T1000 (cell line): ENCODE measurements around the gene GLCE.
"Not testable (repeated sequence)": the region's sequence is repeated elsewhere in the genome, so short reads cannot be mapped to it uniquely, and the experiment has no call there.

Experiments used
- DNase-seq: peaks from one replicate; lab custom pipeline; 2025; ENCODE audit warnings: mixed read lengths; lab: John Stamatoyannopoulos, UW

The GLCE gene

DNA sequence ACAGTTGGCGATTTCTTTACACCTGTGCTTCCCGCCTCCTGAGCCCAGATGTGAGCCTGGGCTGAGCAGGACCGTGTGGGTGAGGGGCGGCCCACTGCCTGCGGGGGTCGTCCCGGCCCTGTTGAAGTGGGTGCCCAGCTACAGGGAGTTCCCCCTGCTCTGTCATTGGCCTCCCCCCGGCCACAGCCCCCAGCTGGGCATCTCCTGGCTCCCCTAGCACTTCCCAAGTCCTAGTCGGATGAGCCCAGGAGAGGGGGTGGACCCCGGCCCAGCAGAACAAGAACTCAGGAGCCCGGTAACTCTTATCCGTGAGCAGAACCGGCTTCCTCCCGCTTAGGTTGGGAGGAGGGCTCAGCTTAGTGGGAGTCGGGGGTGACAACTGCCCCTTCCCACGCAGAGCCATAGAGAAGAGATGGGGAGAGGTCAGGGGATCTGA lies 139.0 kb downstream of the GLCE start:
- DNase-seq = no peak

- no peak for DNase-seq
These were observed 139.6 kb downstream of the GLCE start for GRCh38 chr15:69299943-69300588.

- not testable (repeated sequence) for DNase-seq
These were observed 140.7 kb downstream of the GLCE start for GRCh38 chr15:69301101-69301500.

DNA sequence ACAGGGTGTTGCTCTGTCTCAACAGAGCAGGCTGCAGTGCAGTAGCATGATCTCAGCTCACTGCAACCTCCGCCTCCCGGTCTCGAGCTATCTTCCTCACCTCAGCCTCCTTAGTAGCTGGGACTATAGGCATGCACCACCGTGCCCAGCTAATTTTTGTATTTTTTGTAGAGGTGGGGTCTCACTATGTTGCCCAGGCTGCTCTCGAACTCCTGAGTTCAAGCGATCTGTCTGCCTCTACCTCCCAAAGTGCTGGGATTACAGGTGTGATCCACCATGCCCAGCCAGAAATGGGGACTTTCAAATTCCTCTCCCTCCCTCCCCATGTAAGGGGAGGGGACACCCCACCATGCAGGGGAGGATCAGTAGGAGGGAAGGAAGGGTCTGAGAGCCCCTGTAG lies 141.7 kb downstream of the GLCE start:
- not testable (repeated sequence) for DNase-seq

DNA sequence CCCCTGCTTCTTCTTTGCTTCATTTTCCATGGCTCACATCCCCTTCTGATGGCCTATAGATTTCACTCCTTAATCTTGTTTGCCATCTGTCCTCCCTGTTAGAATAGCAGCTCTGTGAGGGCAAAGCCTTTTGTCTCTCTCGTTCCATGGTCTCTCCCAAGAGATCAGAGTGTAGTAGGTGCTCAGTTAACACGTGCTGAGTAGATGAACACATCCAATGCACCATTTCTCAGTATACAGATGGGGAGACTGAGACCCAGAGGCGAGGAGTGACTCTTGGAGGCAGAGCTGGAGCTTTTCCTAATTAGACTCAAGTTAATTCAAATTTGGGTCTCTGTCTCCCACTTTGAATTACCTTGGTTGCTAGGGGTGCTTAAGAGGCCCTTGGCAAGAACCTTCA lies 142.5 kb downstream of the GLCE start:
- DNase-seq = no peak

DNA sequence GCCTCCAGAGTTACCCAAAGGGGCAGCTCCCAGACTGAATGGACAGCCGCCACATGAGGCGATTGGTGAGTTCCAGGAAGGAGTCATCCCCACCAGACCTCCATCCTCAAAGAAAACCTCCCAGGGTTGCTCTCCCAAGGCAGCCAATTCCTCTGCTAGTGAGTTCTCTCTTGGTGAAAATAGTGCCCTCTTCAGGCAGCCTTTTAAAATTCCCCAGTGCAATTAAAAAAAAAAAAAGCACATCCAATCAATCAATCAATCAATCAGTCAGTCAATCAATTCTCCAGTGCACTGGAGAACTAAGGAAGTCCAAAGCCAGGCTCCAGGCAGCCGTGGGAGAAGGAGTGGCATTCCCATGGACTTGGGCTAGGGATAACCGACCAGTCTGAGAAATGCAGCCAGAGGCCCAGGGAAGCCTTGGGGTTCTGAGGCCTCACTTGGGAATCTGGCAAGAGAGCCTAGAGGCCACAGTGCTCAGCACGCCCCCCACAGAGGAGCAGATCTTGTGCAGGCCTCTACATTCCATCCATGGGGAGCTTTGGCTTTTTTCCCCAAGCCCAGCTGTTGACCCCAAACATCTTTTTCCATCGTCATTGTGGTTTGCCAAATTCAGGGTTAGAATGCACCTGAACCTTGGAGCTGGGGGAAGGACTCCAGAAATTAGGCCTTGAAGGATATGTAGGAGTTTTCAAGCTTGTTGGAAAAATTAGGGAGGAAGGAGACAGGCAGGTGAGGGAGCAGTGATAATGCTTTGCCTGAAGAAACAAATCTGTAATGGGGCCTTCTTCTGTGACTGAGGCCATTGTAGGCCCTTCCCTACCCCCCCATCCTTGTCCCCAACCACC lies 143.1 kb downstream of the GLCE start:
- DNase-seq = no peak

- peak; percentile 27 for DNase-seq
These were observed 143.7 kb downstream of the GLCE start for GRCh38 chr15:69304182-69304545.

DNA sequence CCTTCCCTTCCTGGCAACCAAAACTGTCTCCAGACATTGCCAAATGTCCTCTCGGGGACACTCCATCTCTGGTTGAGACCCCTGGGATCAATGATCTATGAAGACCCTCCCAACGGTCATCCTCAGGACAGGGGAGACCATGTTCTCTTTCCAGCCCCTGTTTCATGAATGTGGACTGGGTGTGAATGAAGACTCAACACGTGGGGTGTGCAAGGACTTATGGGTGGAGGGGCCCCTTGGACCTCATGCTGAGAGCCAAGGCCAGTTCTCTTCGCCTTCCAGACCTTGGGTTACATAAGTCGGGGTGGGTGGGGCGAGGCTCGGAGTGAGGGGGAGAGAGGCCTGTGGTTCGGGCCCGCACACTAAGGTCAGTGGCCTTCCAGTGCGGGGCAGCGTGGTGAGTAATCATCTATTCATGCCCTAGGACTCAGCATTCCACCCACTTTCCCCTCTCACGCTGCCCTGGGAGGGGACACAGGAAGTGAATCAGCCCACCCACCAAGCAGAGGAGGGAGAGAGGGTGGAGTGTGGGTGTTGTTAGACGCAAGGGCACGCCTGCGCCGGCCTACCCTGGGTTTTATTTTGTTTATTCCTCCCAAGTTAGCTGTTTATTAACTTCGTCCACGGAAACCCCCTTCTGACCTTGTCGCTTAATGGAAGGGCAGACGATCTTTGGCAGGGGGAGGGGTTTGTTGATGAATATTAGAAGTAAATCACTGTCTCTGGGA lies 144.9 kb downstream of the GLCE start:
- DNase-seq = peak; percentile 50

DNA sequence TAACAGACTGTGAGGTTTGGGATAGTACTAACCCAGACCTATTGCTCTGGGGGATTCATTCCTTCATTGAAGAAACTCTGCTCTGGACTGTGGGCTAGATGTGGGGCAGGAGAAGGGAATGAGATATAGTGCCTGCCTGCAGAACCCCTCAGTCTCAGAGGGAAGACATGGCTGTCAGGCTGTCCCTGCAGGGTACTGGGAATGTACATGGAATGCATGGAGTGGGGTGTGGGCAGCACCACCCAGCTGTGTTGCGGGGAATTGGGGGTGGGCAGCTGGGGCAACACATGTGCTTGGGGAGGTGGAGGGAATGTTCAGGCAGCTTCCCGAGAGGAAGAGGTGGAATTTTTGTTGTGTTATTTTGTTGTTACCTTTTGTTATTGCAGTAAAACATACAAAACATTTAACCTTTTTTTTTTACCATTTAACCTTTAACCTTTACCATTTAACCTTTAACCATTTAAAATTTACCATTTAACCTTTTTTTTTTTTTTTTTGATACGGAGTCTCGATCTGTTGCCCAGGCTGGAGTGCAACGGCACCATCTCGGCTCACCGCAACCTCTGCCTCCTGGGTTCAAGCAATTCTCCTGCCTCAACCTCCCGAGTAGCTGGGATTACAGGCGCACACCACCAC lies 145.6 kb downstream of the GLCE start:
- DNase-seq = no peak

- no peak for DNase-seq
These were observed 147.5 kb downstream of the GLCE start for GRCh38 chr15:69307939-69308338.

DNA sequence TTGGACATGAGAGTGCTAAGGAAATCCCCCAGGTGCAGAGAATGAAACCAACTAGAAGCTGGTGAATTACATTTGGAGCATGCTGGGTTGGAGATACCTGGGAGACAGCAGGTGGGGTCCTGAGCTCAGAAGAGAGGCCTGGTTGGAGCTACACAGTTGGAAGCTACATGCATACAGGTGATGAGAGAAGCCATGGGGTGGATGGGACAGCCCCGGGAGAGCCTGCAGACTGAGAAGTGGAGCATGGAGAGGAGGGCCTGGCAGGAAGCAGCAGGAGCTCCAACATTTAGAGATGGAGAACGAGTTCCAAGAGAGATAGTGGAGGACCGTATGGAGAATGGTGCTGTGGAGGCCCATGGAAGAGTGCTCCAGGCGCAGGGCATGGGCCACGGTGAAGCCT lies 148.5 kb downstream of the GLCE start:
- no peak for DNase-seq

- no peak for DNase-seq
These were observed 150.9 kb downstream of the GLCE start for GRCh38 chr15:69311319-69311721.

DNA sequence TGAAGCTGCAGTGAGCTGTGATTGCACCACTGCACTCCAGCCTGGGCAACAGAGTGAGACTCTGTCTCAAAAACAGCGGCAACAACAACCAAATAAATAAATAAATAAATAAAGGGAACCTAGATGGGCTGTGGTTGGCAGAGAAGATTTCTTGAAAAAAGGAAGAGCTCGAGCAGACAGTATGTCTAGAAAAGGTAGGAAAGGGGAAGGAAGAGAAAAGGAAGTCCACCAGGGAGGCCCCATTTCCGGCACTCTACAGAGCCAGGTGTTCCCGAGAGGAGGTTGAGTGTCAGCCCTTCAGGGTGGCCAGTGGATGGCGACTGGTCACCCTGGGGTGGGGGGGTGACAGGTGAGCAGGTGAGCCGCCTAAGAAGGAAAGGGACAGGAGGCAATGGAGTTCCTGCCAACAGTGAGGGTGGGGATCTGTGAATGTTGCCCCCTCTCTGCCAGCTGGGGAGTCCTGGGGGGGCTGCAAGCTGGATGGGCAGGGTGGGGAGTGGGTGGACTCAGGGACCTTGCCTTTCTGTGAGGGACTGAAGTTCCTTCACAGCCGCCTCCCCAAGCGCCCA lies 153.1 kb downstream of the GLCE start:
- DNase-seq = no peak

GRCh38 chr15:69314131-69314530 lies 153.7 kb downstream of the GLCE start:
- DNase-seq = no peak

- DNase-seq = no peak
These were observed 154.3 kb downstream of the GLCE start for GRCh38 chr15:69314736-69315135.

GRCh38 chr15:69315402-69316110 lies 155.1 kb downstream of the GLCE start:
- no peak for DNase-seq

GRCh38 chr15:69316291-69316690 lies 155.9 kb downstream of the GLCE start:
- DNase-seq = no peak

- DNase-seq = no peak
These were observed 157.0 kb downstream of the GLCE start for GRCh38 chr15:69317392-69317841.

GRCh38 chr15:69318033-69318432 lies 157.6 kb downstream of the GLCE start:
- DNase-seq = no peak

GRCh38 chr15:69319384-69320375 lies 159.2 kb downstream of the GLCE start:
- no peak for DNase-seq
